ENCODE measurements around the gene HSPA12B.

DNA sequence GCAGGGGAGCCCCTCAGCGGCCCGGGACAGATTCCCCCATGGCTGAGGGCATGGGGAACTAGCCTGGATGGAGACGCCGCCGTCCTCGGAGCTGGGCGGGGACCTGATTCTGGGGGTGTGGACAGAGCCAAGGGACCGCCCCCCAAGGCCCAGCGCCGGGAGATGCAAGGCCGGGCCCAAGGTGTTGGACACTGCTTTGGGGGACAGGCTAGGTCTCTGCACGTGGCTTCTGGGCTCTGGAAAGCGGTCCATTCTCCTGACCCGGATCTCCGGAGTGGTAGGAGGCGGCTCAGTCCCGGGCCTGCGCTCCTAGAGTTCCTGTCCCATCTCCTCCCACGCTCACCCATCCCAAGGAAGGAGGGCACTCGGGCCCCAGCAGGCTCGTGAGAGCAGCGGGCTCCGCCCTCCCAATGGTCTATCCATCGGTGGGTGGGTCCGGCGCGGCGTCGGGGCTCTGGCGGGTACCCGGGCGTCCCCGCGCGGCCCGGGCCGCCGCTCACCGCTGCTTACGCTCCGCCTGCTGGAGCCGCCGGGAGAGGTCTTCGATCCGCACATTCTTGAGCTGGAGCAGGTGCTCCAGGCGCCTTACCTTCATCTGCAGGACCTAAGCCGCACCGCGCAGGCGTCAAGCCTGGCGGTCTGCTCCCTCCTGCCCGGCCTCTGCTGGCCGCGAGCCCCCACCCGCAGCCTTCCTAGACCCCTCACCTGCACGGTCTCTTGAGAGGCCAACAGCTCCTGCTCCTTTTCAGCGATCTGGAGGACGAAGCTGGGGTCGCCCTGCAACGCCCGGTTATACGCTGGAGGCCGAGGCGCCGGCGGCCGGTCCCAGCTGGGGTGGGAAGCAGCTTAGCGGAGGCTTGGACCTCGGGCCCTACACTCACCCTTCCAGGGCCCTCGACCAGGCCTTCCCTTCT is 45.5 kb downstream of the HSPA12B start:
- TF ChIP-seq FOSL1 (IDR thresholded peaks at IDR 0.05; ENCODE audit: insufficient read depth, low read depth, low read length) (no peak), RAD21 (IDR thresholded peaks at IDR 0.05 in 1 of 2, conservative IDR thresholded peaks at IDR 0.05 in 1 of 2; ENCODE audit: low read depth in 2 of 2, low read length in 2 of 2) (no peak), CHD1 (IDR thresholded peaks at IDR 0.05; ENCODE audit: low read depth, low read length) (no peak), POLR2AphosphoS5 (IDR thresholded peaks at IDR 0.05; ENCODE audit: low read depth, low read length) (no peak), JUND (IDR thresholded peaks at IDR 0.05; ENCODE audit: low read length) (no peak)

All from H1 (cell line).